HCT116 (cell line): ENCODE data around the gene USP17L21. TPM values are rescaled to one million over a fixed set of nuclear protein-coding genes. Genes with fewer than 3 reads are reported as not detected.
"Not testable (repeated sequence)": the region's sequence is repeated elsewhere in the genome, so short reads cannot be mapped to it uniquely, and the experiment has no call there.

Experiments
- ATAC-seq: fragments of 200-7000 bp; cut with Tn5 transposase; 2 replicates; pipeline ENCODE4 v1.9.1; 2020; ENCODE audit warnings: mild to moderate bottlenecking, moderate library complexity
- BruUV-seq: library from RNA; stranded (reverse); fragments of 400-500 nt; replicated peaks from 2 replicates; lab custom pipeline; 2021; lab: Mats Ljungman, UMichigan
- CTCF ChIA-PET: fragments of 300-600 bp; sonication (Branson Sonifier 250); formaldehyde crosslinking; loops from one replicate; lab custom pipeline; 2021; ENCODE audit warnings: antibody characterized with exemption; lab: Charles Lee
- POLR2A ChIA-PET: fragments of 300-600, 350-600 bp; sonication (Branson Sonifier 250); formaldehyde crosslinking; loops from one replicate; lab custom pipeline; 2021; ENCODE audit warnings: antibody characterized with exemption; lab: Charles Lee
- RAD21 ChIA-PET, 2 experiments: fragments of 300-600 bp; sonication (Branson Sonifier 250); formaldehyde crosslinking; loops; one replicate each; lab custom pipeline; 2023; ENCODE audit warnings: low total read pairs in 2 of 2; ENCODE audit not compliant: uncharacterized antibody in 2 of 2, unreplicated experiment in 2 of 2, low non-redundant PET in 1 of 2; lab: Charles Lee
- DNase-seq: peaks from one replicate; pipeline ENCODE4 v3.0.0-alpha.2; 2010; ENCODE audit warnings: low read depth, low spot score
- H2AFZ ChIP-seq: fragments of 200-600 bp; shearing (Covaris generic), sonication (generic); 2 replicates; pipeline ENCODE4 v1.6.1; 2017; ENCODE audit warnings: low read depth, mixed run types, mixed read lengths, antibody characterized with exemption, low read length; ENCODE audit not compliant: poor library complexity, severe bottlenecking
- H3K27ac ChIP-seq: 2 replicates; pipeline ENCODE4 v1.5.1; 2012; ENCODE audit warnings: low read depth, low read length
- H3K27me3 ChIP-seq: fragments of 200-600 bp; sonication (generic); 2 replicates; pipeline ENCODE4 v1.6.1; 2016; ENCODE audit warnings: mixed run types, low read length, mixed read lengths; ENCODE audit not compliant: insufficient read depth
- H3K36me3 ChIP-seq, 2 experiments: fragments of 200-500 bp in 1 of 2; fragments of 200-600 bp in 1 of 2; sonication (Bioruptor generic) in 1 of 2; sonication (generic) in 1 of 2; 2 replicates each; pipeline versions ENCODE4 v1.5.1 to v1.6.1; 2014 to 2016; ENCODE audit warnings: low read length in 2 of 2, inconsistent platforms in 1 of 2, mixed read lengths in 1 of 2, mixed run types in 1 of 2; ENCODE audit not compliant: insufficient read depth in 2 of 2, control insufficient read depth in 1 of 2
- H3K4me1 ChIP-seq, 2 experiments: fragments of 200-600 bp in 1 of 2; sonication (generic) in 1 of 2; 2 replicates each; pipeline versions ENCODE4 v1.5.1 to v1.6.1; 2012 to 2017; ENCODE audit warnings: low read length in 2 of 2, inconsistent platforms in 1 of 2, mild to moderate bottlenecking in 1 of 2, mixed read lengths in 1 of 2, mixed run types in 1 of 2, moderate library complexity in 1 of 2; ENCODE audit not compliant: insufficient read depth in 2 of 2, control insufficient read depth in 1 of 2
- H3K4me2 ChIP-seq: fragments of 200-600 bp; sonication (generic); 2 replicates; pipeline ENCODE4 v1.6.1; 2017; ENCODE audit warnings: mixed run types, low read length, mixed read lengths
- H3K4me3 ChIP-seq, 2 experiments: fragments of 200-600 bp in 1 of 2; sonication (generic) in 1 of 2; replicated peaks in 1 of 2; 2 replicates each; pipeline ENCODE4 v1.5.1; 2011 to 2016; ENCODE audit warnings: low read length in 2 of 2, control low read depth in 1 of 2, low read depth in 1 of 2, mild to moderate bottlenecking in 1 of 2, mixed read lengths in 1 of 2, mixed run types in 1 of 2
- H3K79me2 ChIP-seq: fragments of 200-600 bp; sonication (generic); 2 replicates; pipeline ENCODE4 v1.6.1; 2017; ENCODE audit warnings: mild to moderate bottlenecking, mixed run types, low read length, moderate library complexity, mixed read lengths; ENCODE audit not compliant: insufficient read depth
- H3K9ac ChIP-seq: fragments of 200-600 bp; sonication (generic); 2 replicates; pipeline ENCODE4 v1.6.1; 2016; ENCODE audit warnings: low read length, mixed read lengths
- H3K9me2 ChIP-seq: fragments of 200-600 bp; sonication (generic), shearing (Covaris generic); 2 replicates; pipeline ENCODE4 v1.6.1; 2017; ENCODE audit warnings: mixed run types, mild to moderate bottlenecking, moderate library complexity; ENCODE audit not compliant: insufficient read depth
- H3K9me3 ChIP-seq, 2 experiments: fragments of 200-500 bp in 1 of 2; fragments of 200-600 bp in 1 of 2; sonication (Bioruptor generic) in 1 of 2; sonication (generic) in 1 of 2; 2 replicates each; pipeline ENCODE4 v1.6.1; 2014 to 2017; ENCODE audit warnings: low read length in 2 of 2, mixed read lengths in 2 of 2, inconsistent platforms in 1 of 2, low read depth in 1 of 2, mild to moderate bottlenecking in 1 of 2, mixed run types in 1 of 2, moderate library complexity in 1 of 2; ENCODE audit not compliant: control insufficient read depth in 1 of 2, insufficient read depth in 1 of 2
- H4K20me1 ChIP-seq: fragments of 200-600 bp; sonication (generic), shearing (Covaris generic); 2 replicates; pipeline ENCODE4 v1.6.1; 2017; ENCODE audit warnings: mixed run types, mild to moderate bottlenecking, moderate library complexity; ENCODE audit not compliant: insufficient read depth
- intact Hi-C: fragments of 100-400 bp; cut with micrococcal nuclease; formaldehyde crosslinking; loops from 2 replicates; pipeline ENCODE4 v1.10.0; 2022
- total RNA-seq: library from RNA; stranded (reverse); gene quantifications from one replicate; pipeline ENCODE4 v1.2.1, GENCODE V29; 2021; ENCODE audit not compliant: unreplicated experiment

The USP17L21 gene
- total RNA-seq, 1 experiment from 2014 or later, result not detected

DNA sequence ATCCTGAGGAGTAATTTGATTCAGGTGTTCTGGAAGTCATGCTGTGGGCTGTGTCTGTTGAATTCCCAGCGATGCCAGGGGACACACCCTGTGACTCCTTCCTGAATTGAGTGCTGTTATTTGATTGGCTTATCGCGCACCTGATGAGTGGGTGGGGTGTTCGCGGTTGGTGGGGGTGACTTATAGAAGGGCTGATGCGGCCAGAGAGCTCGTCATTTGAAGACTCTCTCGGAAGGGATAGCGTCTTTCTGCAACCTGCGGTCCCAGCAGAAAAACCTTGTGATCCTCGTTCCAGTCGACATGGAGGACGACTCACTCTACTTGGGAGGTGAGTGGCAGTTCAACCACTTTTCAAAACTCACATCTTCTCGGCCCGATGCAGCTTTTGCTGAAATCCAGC is 4.6 kb downstream of the USP17L21 start, which contains the start of gene USP17L22:
USP17L22 (plus strand) TSS at position 301 of the 400 bp plus-strand sequence; CDS start at position 301, 0 bp downstream.
- BruUV-seq, H3K9me3 ChIP-seq, CTCF ChIA-PET, POLR2A ChIA-PET, H3K4me3 ChIP-seq, RAD21 ChIA-PET, H3K27ac ChIP-seq, ATAC-seq, intact Hi-C loops, H3K79me2 ChIP-seq, H3K36me3 ChIP-seq, H2AFZ ChIP-seq, DNase-seq, H3K4me1 ChIP-seq, H3K9ac ChIP-seq, H3K4me2 ChIP-seq, H4K20me1 ChIP-seq, H3K9me2 ChIP-seq, H3K27me3 ChIP-seq: not testable (repeated sequence)

DNA sequence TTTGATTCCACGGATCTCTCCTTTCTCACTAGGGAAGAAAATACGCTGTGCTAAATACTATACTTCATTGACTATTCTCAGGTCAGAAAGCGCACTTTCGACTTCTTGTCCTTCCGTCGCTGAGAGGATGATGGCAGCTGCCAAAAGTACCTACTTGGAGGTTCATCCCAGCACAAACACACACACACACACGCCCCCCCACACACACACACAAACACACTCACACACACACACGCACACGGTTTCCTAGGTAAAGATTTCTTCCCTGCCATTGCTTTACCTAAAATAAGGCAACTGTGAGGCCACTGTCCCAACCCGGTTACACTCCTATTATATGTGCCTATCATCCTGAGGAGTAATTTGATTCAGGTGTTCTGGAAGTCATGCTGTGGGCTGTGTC is 9.0 kb downstream of the USP17L21 start:
- H3K9me2 ChIP-seq, DNase-seq, H4K20me1 ChIP-seq, H3K4me1 ChIP-seq, BruUV-seq, H3K9ac ChIP-seq, H3K27ac ChIP-seq, H3K36me3 ChIP-seq, H3K9me3 ChIP-seq, RAD21 ChIA-PET, H3K79me2 ChIP-seq, intact Hi-C loops, ATAC-seq, H3K27me3 ChIP-seq, CTCF ChIA-PET, H2AFZ ChIP-seq, POLR2A ChIA-PET, H3K4me2 ChIP-seq, H3K4me3 ChIP-seq: not testable (repeated sequence)

Other genes with a start within 250 kb of the USP17L21 start
- gene FAM90A26, start 92.5 kb upstream of the USP17L21 start, total RNA-seq, result not detected
- gene USP17L10, start 52.2 kb upstream of the USP17L21 start, total RNA-seq, result not detected
- 0.15 TPM for gene USP17L11, start 47.5 kb upstream of the USP17L21 start, total RNA-seq
- gene USP17L12, start 42.7 kb upstream of the USP17L21 start, total RNA-seq, result not detected
- gene USP17L13, start 38.0 kb upstream of the USP17L21 start, total RNA-seq, result not detected
- not detected for gene USP17L15, start 28.5 kb upstream of the USP17L21 start, total RNA-seq
- gene USP17L17, start 19.0 kb upstream of the USP17L21 start, total RNA-seq, result not detected
- not detected for gene USP17L18, start 14.2 kb upstream of the USP17L21 start, total RNA-seq
- gene USP17L19, start 9.5 kb upstream of the USP17L21 start, total RNA-seq, result not detected
- gene USP17L20, start 4.7 kb upstream of the USP17L21 start, total RNA-seq, result 0.15 TPM
- not detected for gene USP17L22, start 4.7 kb downstream of the USP17L21 start, total RNA-seq
- not detected for gene USP17L24, start 62.3 kb downstream of the USP17L21 start, total RNA-seq
- not detected for gene USP17L25, start 67.0 kb downstream of the USP17L21 start, total RNA-seq
- not detected for gene USP17L26, start 71.8 kb downstream of the USP17L21 start, total RNA-seq
- not detected for gene USP17L5, start 76.5 kb downstream of the USP17L21 start, total RNA-seq
- not detected for gene USP17L27, start 81.3 kb downstream of the USP17L21 start, total RNA-seq
- not detected for gene USP17L28, start 86.0 kb downstream of the USP17L21 start, total RNA-seq
- not detected for gene USP17L29, start 90.8 kb downstream of the USP17L21 start, total RNA-seq
- gene USP17L30, start 100.3 kb downstream of the USP17L21 start, total RNA-seq, result not detected
- not detected for gene DEFB131A, start 181.5 kb downstream of the USP17L21 start, total RNA-seq